Measurements from ENCODE around the gene TAS1R2. TPM values are rescaled to one million over a fixed set of nuclear protein-coding genes. Genes with fewer than 3 reads are reported as not detected.
"Not testable (repeated sequence)": the region's sequence is repeated elsewhere in the genome, so short reads cannot be mapped to it uniquely, and the experiment has no call there.

TAS1R2 gene
- polyA plus RNA-seq, 1 of the 3 experiments (the other 2 are of a cell fraction): not detected

DNA sequence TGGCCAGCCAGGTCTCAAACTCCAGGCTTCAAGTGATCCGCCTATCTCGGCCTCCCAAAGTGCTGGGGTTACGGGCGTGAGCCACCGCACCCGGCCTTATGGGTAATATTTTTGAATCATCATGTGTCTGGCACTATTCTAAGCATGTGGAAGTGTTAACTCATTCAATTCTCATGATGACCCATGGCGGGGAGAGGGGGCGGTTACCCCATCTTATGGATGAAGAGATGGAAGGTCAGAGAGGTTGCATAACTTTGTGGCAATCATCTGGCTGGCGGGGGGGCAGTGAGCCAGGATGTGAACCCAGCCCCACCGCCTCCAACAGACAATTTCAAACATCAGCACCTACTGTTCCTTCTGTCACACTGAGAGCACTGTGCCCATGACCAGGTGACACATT is 11.5 kb upstream of the TAS1R2 start:
- Histone ChIP-seq H2AFZ (ENCODE audit: low read depth) (no peak overlapping the region), H3K9me3 (no peaks in the 10 kb centered on the region), H3F3A (replicated peaks; ENCODE audit: insufficient read depth) (no peaks in the 10 kb centered on the region), H3K4me3 (ENCODE audit: low read depth in 2 of 2, low read length in 1 of 2) (no peak overlapping the region), H3K27ac (ENCODE audit: low read depth in 2 of 2, low read length in 1 of 2) (no peak overlapping the region), H3K9ac (no peak overlapping the region), H3K79me2 (ENCODE audit: insufficient read depth) (no peaks in the 10 kb centered on the region), H3K4me2 (no peak overlapping the region), H3K9me2 (no peaks in the 10 kb centered on the region), H3K4me1 (ENCODE audit: control insufficient read depth in 1 of 2, insufficient read depth in 2 of 2, low read depth in 1 of 2, low read length in 1 of 2) (no peaks in the 10 kb centered on the region; a peak in 1 of 4 replicates), H3K36me3 (replicated peaks in 1 of 2; ENCODE audit: control insufficient read depth in 1 of 2, insufficient read depth in 2 of 2, low read length in 1 of 2) (no peaks in the 10 kb centered on the region), H3K27me3 (ENCODE audit: insufficient read depth) (peaks cover 12% of the 10 kb centered on the region; the same call in 1 of the 2 replicates), H4K20me1 (ENCODE audit: insufficient read depth) (no peaks in the 10 kb centered on the region)
- CTCF ChIA-PET: interaction anchor here (25.9 kb wide), 1 partner anchor 273 kb away, joined by 350 read pairs; no protein-coding TSS in a partner anchor
- WGBS (ENCODE audit: low lambda C conversion rate): 100% methylated on average over 4 of the region's 10 CpGs
- POLR2A ChIA-PET: no interaction called here
- no peak for DNase-seq
- TF ChIP-seq SIN3A (IDR thresholded peaks at IDR 0.05; ENCODE audit: borderline replicate concordance, low read depth, low read length): no peak
- no peak for TF ChIP-seq POLR2AphosphoS5 (IDR thresholded peaks at IDR 0.05; ENCODE audit: low read depth, low read length)
- TF ChIP-seq GABPA (IDR thresholded peaks at IDR 0.05; ENCODE audit: low read depth): no peak
- TF ChIP-seq NFIC (IDR thresholded peaks at IDR 0.05; ENCODE audit: borderline replicate concordance): no peak
- TF ChIP-seq RFX5 (IDR thresholded peaks at IDR 0.05; ENCODE audit: low read length): no peak
- TF ChIP-seq SMC3 (IDR thresholded peaks at IDR 0.05; ENCODE audit: low read depth, low read length): no peak
- TF ChIP-seq CHD2 (IDR thresholded peaks at IDR 0.05; ENCODE audit: low read length, partially characterized antibody): no peak
- TF ChIP-seq, protein P1, sequence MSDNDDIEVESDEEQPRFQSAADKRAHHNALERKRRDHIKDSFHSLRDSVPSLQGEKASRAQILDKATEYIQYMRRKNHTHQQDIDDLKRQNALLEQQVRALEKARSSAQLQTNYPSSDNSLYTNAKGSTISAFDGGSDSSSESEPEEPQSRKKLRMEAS (IDR thresholded peaks at IDR 0.05; ENCODE audit: low read depth): no peak
- TF ChIP-seq, protein P2, sequence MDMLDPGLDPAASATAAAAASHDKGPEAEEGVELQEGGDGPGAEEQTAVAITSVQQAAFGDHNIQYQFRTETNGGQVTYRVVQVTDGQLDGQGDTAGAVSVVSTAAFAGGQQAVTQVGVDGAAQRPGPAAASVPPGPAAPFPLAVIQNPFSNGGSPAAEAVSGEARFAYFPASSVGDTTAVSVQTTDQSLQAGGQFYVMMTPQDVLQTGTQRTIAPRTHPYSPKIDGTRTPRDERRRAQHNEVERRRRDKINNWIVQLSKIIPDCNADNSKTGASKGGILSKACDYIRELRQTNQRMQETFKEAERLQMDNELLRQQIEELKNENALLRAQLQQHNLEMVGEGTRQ (IDR thresholded peaks at IDR 0.05; ENCODE audit: borderline replicate concordance, low read depth, low read length): no peak
- no peak for TF ChIP-seq MEF2A (IDR thresholded peaks at IDR 0.05; ENCODE audit: borderline replicate concordance, low read depth)
- TF ChIP-seq JUND (IDR thresholded peaks at IDR 0.05): no peak
- TF ChIP-seq GATA2 (CRISPR knock-in tag; IDR thresholded peaks at IDR 0.05): no peak
- TF ChIP-seq MXI1 (IDR thresholded peaks at IDR 0.05; ENCODE audit: low read depth, low read length): no peak
- no peak for TF ChIP-seq TEAD4 (IDR thresholded peaks at IDR 0.05; ENCODE audit: borderline replicate concordance, insufficient read depth)
- no peak for TF ChIP-seq NRF1 (IDR thresholded peaks at IDR 0.05; ENCODE audit: low read depth, low read length)

DNA sequence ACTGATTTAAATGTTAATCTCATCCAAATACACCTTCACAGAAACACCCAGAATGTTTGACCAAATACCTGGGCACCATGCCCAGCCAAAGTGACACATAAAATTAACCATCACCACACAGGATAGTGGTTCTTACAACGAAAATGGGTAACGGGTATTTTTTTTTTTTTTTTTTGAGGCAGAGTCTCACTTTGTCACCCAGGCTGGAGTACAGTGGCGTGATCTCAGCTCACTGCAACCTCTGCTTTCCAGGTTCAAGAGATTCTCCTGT is 11.1 kb upstream of the TAS1R2 start:
- CTCF ChIA-PET: interaction anchor here (25.9 kb wide), 1 partner anchor 272 kb away, joined by 350 read pairs; no protein-coding TSS in a partner anchor
- H3K4me3 ChIP-seq (ENCODE audit: low read depth in 2 of 2, low read length in 1 of 2); H3K36me3 ChIP-seq (replicated peaks in 1 of 2; ENCODE audit: control insufficient read depth in 1 of 2, insufficient read depth in 2 of 2, low read length in 1 of 2); POLR2A ChIA-PET; H3F3A ChIP-seq (replicated peaks; ENCODE audit: insufficient read depth); H3K9ac ChIP-seq; H3K4me1 ChIP-seq (ENCODE audit: control insufficient read depth in 1 of 2, insufficient read depth in 2 of 2, low read depth in 1 of 2, low read length in 1 of 2); H4K20me1 ChIP-seq (ENCODE audit: insufficient read depth); H3K9me3 ChIP-seq; DNase-seq; H3K9me2 ChIP-seq; H3K27ac ChIP-seq (ENCODE audit: low read depth in 2 of 2, low read length in 1 of 2); H2AFZ ChIP-seq (ENCODE audit: low read depth); H3K79me2 ChIP-seq (ENCODE audit: insufficient read depth); H3K4me2 ChIP-seq: not testable (repeated sequence)
- peaks cover 12% of the 10 kb centered on the region; the same call in 1 of the 2 replicates for H3K27me3 ChIP-seq (ENCODE audit: insufficient read depth)
- WGBS (ENCODE audit: low lambda C conversion rate): 65% methylated on average over 3 of the region's 3 CpGs
